ENCODE measurements around the gene CNIH2. TPM values are rescaled to one million over a fixed set of nuclear protein-coding genes. Genes with fewer than 3 reads are reported as not detected.
A peak's percentile ranks its signal among the peaks of the same experiment; 100 is the strongest.

Gene CNIH2
- total and polyA plus RNA-seq, 9 of the 15 experiments (the other 6 are each of a cell fraction or from before 2014, with no cell fraction given): 0.26 to 0.89 (median 0.40) TPM; not detected in 4

DNA sequence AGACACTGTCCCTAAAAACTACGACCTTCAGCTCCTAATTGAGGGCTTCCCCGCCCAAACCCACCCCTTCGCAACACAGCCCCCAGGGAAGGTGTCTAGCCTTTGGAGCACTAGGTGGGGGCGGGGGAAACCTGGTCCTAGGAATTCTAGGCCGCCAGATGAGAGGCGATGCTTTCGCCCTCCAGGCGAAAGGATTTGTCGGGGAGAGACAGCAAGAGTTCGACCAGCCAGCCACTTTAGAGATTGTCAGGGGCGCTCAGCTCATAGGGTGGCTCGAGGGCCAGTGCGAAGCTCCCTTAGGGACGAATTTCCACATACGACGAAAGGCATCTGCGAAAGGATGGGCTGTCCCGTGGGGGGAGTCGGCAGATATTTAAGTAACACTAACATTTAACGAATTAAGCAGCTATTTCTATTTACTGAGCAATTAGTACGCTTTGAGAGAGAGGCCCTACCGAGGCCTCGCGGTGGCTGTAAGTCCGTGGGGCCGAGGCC, 33.5 kb downstream of the CNIH2 start (continued):
- TF ChIP-seq, protein P1, sequence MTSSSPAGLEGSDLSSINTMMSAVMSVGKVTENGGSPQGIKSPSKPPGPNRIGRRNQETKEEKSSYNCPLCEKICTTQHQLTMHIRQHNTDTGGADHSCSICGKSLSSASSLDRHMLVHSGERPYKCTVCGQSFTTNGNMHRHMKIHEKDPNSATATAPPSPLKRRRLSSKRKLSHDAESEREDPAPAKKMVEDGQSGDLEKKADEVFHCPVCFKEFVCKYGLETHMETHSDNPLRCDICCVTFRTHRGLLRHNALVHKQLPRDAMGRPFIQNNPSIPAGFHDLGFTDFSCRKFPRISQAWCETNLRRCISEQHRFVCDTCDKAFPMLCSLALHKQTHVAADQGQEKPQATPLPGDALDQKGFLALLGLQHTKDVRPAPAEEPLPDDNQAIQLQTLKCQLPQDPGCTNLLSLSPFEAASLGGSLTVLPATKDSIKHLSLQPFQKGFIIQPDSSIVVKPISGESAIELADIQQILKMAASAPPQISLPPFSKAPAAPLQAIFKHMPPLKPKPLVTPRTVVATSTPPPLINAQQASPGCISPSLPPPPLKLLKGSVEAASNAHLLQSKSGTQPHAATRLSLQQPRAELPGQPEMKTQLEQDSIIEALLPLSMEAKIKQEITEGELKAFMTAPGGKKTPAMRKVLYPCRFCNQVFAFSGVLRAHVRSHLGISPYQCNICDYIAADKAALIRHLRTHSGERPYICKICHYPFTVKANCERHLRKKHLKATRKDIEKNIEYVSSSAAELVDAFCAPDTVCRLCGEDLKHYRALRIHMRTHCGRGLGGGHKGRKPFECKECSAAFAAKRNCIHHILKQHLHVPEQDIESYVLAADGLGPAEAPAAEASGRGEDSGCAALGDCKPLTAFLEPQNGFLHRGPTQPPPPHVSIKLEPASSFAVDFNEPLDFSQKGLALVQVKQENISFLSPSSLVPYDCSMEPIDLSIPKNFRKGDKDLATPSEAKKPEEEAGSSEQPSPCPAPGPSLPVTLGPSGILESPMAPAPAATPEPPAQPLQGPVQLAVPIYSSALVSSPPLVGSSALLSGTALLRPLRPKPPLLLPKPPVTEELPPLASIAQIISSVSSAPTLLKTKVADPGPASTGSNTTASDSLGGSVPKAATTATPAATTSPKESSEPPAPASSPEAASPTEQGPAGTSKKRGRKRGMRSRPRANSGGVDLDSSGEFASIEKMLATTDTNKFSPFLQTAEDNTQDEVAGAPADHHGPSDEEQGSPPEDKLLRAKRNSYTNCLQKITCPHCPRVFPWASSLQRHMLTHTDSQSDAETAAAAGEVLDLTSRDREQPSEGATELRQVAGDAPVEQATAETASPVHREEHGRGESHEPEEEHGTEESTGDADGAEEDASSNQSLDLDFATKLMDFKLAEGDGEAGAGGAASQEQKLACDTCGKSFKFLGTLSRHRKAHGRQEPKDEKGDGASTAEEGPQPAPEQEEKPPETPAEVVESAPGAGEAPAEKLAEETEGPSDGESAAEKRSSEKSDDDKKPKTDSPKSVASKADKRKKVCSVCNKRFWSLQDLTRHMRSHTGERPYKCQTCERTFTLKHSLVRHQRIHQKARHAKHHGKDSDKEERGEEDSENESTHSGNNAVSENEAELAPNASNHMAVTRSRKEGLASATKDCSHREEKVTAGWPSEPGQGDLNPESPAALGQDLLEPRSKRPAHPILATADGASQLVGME (CRISPR knock-in tag; IDR thresholded peaks at IDR 0.05): 0 out of 2 replicates have a peak, but pooled peaks have one; percentile 5
- 0 out of 2 replicates have a peak, but pooled peaks have one; percentile 61 for TF ChIP-seq DNMT1 (IDR thresholded peaks at IDR 0.05)
- peak in 1 of 2 experiments; percentile 80; a peak in 1 of 4 replicates for TF ChIP-seq TEAD1 (CRISPR knock-in tag; IDR thresholded peaks at IDR 0.05)
- TF ChIP-seq, protein P2, sequence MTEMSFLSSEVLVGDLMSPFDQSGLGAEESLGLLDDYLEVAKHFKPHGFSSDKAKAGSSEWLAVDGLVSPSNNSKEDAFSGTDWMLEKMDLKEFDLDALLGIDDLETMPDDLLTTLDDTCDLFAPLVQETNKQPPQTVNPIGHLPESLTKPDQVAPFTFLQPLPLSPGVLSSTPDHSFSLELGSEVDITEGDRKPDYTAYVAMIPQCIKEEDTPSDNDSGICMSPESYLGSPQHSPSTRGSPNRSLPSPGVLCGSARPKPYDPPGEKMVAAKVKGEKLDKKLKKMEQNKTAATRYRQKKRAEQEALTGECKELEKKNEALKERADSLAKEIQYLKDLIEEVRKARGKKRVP (CRISPR knock-in tag; IDR thresholded peaks at IDR 0.05): no peak
- TF ChIP-seq ZNF224 (CRISPR knock-in tag; IDR thresholded peaks at IDR 0.05): peak; percentile 67; the same call in 1 of the 2 replicates
- no peak for TF ChIP-seq ETV6 (IDR thresholded peaks at IDR 0.05; ENCODE audit: borderline replicate concordance in 1 of 2, low read depth in 2 of 2, low read length in 1 of 2)
- TF ChIP-seq ETV6 (CRISPR knock-in tag; IDR thresholded peaks at IDR 0.05; ENCODE audit: borderline replicate concordance): 0 out of 2 replicates have a peak, but pooled peaks have one; percentile 31

All from K562 (cell line).